IMR-90 (cell line): ENCODE measurements around the gene SELENOO. TPM values are rescaled to one million over a fixed set of nuclear protein-coding genes. Genes with fewer than 3 reads are reported as not detected.

Experiments
- ATAC-seq: fragments of 200-7000 bp; cut with Tn5 transposase; 2 replicates; pipeline ENCODE4 v1.9.1; 2020; ENCODE audit warnings: low read depth, mild to moderate bottlenecking, moderate library complexity
- BruUV-seq: library from RNA; stranded (reverse); fragments of 400-500 nt; replicated peaks from 2 replicates; lab custom pipeline; 2021; lab: Mats Ljungman, UMichigan
- CTCF ChIA-PET: fragments of 300-600 bp; formaldehyde crosslinking; extraction: SDS; loops from one replicate; lab custom pipeline; 2021; ENCODE audit warnings: antibody characterized with exemption; lab: Yijun Ruan, JAX
- POLR2A ChIA-PET: fragments of 300-600 bp; sonication (Branson Sonifier 250); formaldehyde crosslinking; loops from one replicate; lab custom pipeline; 2022; ENCODE audit warnings: antibody characterized with exemption; ENCODE audit not compliant: unreplicated experiment; lab: Charles Lee
- DNase-seq: peaks from one replicate; pipeline ENCODE4 v3.0.0; 2013
- H2AFZ ChIP-seq: replicated peaks from 2 replicates; pipeline ENCODE3; 2013; ENCODE audit warnings: low read length, mild to moderate bottlenecking; ENCODE audit not compliant: poor library complexity
- H2AK5ac ChIP-seq: 2 replicates; pipeline ENCODE4 v1.6.1; 2013; ENCODE audit warnings: low read depth, low read length, inconsistent platforms
- H2AK9ac ChIP-seq: replicated peaks from 2 replicates; pipeline ENCODE3; 2013; ENCODE audit warnings: mild to moderate bottlenecking, low read depth, low read length, moderate library complexity; ENCODE audit not compliant: poor library complexity
- H2BK120ac ChIP-seq: 2 replicates; pipeline ENCODE4 v1.6.1; 2013; ENCODE audit warnings: low read depth, low read length, inconsistent platforms
- H2BK15ac ChIP-seq: 3 replicates; pipeline ENCODE4 v1.6.1; 2013; ENCODE audit warnings: low read depth, low read length, inconsistent platforms
- H2BK20ac ChIP-seq: 2 replicates; pipeline ENCODE4 v1.6.1; 2013; ENCODE audit warnings: low read depth, mild to moderate bottlenecking, inconsistent platforms, low read length, moderate library complexity
- H2BK5ac ChIP-seq: 2 replicates; pipeline ENCODE4 v1.6.1; 2013; ENCODE audit warnings: mild to moderate bottlenecking, low read depth, low read length, inconsistent platforms; ENCODE audit not compliant: poor library complexity, severe bottlenecking
- H3K14ac ChIP-seq: replicated peaks from 2 replicates; pipeline ENCODE4 v1.6.1; 2013; ENCODE audit warnings: low read depth, low read length, inconsistent platforms
- H3K18ac ChIP-seq: 2 replicates; pipeline ENCODE4 v1.6.1; 2013; ENCODE audit warnings: low read depth, low read length, control low read depth
- H3K23ac ChIP-seq: 2 replicates; pipeline ENCODE4 v1.6.1; 2013; ENCODE audit warnings: low read depth, low read length, inconsistent platforms
- H3K27ac ChIP-seq: 2 replicates; pipeline ENCODE4 v1.5.1; 2013; ENCODE audit warnings: mild to moderate bottlenecking, control low read depth, low read length; ENCODE audit not compliant: insufficient read depth
- H3K27me3 ChIP-seq: 2 replicates; pipeline ENCODE4 v1.6.1; 2013; ENCODE audit warnings: low read length; ENCODE audit not compliant: control insufficient read depth, insufficient read depth
- H3K36me3 ChIP-seq: 2 replicates; pipeline ENCODE4 v1.6.1; 2013; ENCODE audit warnings: low read length, mixed read lengths; ENCODE audit not compliant: control insufficient read depth, insufficient read depth
- H3K4ac ChIP-seq: 2 replicates; pipeline ENCODE4 v1.6.1; 2013; ENCODE audit warnings: low read depth, low read length, inconsistent platforms
- H3K4me1 ChIP-seq: 2 replicates; pipeline ENCODE4 v1.6.1; 2013; ENCODE audit warnings: low read length, mixed read lengths; ENCODE audit not compliant: control insufficient read depth, insufficient read depth
- H3K4me2 ChIP-seq: 2 replicates; pipeline ENCODE4 v1.6.1; 2013; ENCODE audit warnings: low read depth, mild to moderate bottlenecking, control low read depth, low read length, moderate library complexity
- H3K4me3 ChIP-seq: 2 replicates; pipeline ENCODE4 v1.5.1; 2013; ENCODE audit warnings: low read depth, mild to moderate bottlenecking, control low read depth, low read length, moderate library complexity; ENCODE audit not compliant: insufficient read depth
- H3K56ac ChIP-seq: 2 replicates; pipeline ENCODE4 v1.6.1; 2013; ENCODE audit warnings: low read length, inconsistent platforms; ENCODE audit not compliant: insufficient read depth; ENCODE audit errors: extremely low read depth
- H3K79me1 ChIP-seq, 2 experiments: 2 replicates each; pipeline ENCODE4 v1.6.1; 2013; ENCODE audit warnings: low read length in 2 of 2, inconsistent platforms in 1 of 2, low read depth in 1 of 2
- H3K9ac ChIP-seq: 2 replicates; pipeline ENCODE4 v1.6.1; 2013; ENCODE audit warnings: low read depth, low read length, control low read depth
- H3K9me1 ChIP-seq: 2 replicates; pipeline ENCODE4 v1.6.1; 2013; ENCODE audit warnings: low read length, inconsistent platforms; ENCODE audit not compliant: insufficient read depth
- H3K9me3 ChIP-seq: 2 replicates; pipeline ENCODE4 v1.6.1; 2013; ENCODE audit warnings: low read length; ENCODE audit not compliant: control insufficient read depth, insufficient read depth
- H4K20me1 ChIP-seq: 2 replicates; pipeline ENCODE4 v1.6.1; 2013; ENCODE audit warnings: low read length, inconsistent platforms; ENCODE audit not compliant: insufficient read depth
- H4K5ac ChIP-seq: 2 replicates; pipeline ENCODE4 v1.6.1; 2013; ENCODE audit warnings: mild to moderate bottlenecking, low read depth, low read length, control low read depth
- H4K8ac ChIP-seq, 2 experiments: 2 replicates each; pipeline ENCODE4 v1.6.1; 2013; ENCODE audit warnings: low read depth in 2 of 2, low read length in 2 of 2, control low read depth in 1 of 2, inconsistent platforms in 1 of 2
- H4K91ac ChIP-seq: 2 replicates; pipeline ENCODE4 v1.6.1; 2013; ENCODE audit warnings: low read depth, low read length, inconsistent platforms; ENCODE audit not compliant: insufficient read depth
- BHLHE40 ChIP-seq: fragments of 150-350 bp; IDR thresholded peaks from 2 replicates; pipeline ENCODE4 v1.6.1; 2016; ENCODE audit warnings: mild to moderate bottlenecking, low read depth, low read length
- CEBPB ChIP-seq: IDR thresholded peaks from 2 replicates; pipeline ENCODE4 v1.6.1; 2012; ENCODE audit warnings: low read depth, low read length, improper control_type of control experiment
- CHD1 ChIP-seq: IDR thresholded peaks from 2 replicates; pipeline ENCODE4 v1.6.1; 2012; ENCODE audit warnings: low read depth, low read length, improper control_type of control experiment
- MAFK ChIP-seq: IDR thresholded peaks from 2 replicates; pipeline ENCODE4 v1.6.1; 2012; ENCODE audit warnings: low read depth, low read length, improper control_type of control experiment
- MAZ ChIP-seq: IDR thresholded peaks from 2 replicates; pipeline ENCODE4 v1.6.1; 2012; ENCODE audit warnings: low read depth, mild to moderate bottlenecking, low read length, improper control_type of control experiment, moderate library complexity, borderline replicate concordance
- MXI1 ChIP-seq: IDR thresholded peaks from 2 replicates; pipeline ENCODE4 v1.6.1; 2012; ENCODE audit warnings: low read depth, mild to moderate bottlenecking, low read length, moderate library complexity, borderline replicate concordance
- NFE2L2 ChIP-seq: fragments of 150-350 bp; IDR thresholded peaks from 2 replicates; pipeline ENCODE4 v1.6.1; 2016; ENCODE audit warnings: low read depth, mild to moderate bottlenecking, low read length
- POLR2A ChIP-seq: IDR thresholded peaks from 2 replicates; pipeline ENCODE4 v1.6.1; 2012; ENCODE audit warnings: mild to moderate bottlenecking, low read depth, low read length
- RAD21 ChIP-seq: IDR thresholded peaks from 2 replicates; pipeline ENCODE4 v1.6.1; 2012; ENCODE audit warnings: low read length, improper control_type of control experiment
- RCOR1 ChIP-seq: IDR thresholded peaks from 2 replicates; pipeline ENCODE4 v1.6.1; 2012; ENCODE audit warnings: mild to moderate bottlenecking, low read length, improper control_type of control experiment; ENCODE audit not compliant: insufficient replicate concordance
- RFX5 ChIP-seq: IDR thresholded peaks from 2 replicates; pipeline ENCODE4 v1.8.0; 2012; ENCODE audit warnings: low read depth, mild to moderate bottlenecking, low read length, moderate library complexity
- SMC3 ChIP-seq: fragments of 150-350 bp; IDR thresholded peaks from 2 replicates; pipeline ENCODE4 v1.6.1; 2016; ENCODE audit warnings: low read depth, mild to moderate bottlenecking, antibody characterized with exemption, low read length, moderate library complexity
- WGBS, 2 experiments: methylation state at CpG; one replicate each; pipeline versions ENCODE4 v1.1.5 to v1.1.7; 2013; ENCODE audit warnings: missing lambda C conversion rate in 2 of 2; ENCODE audit not compliant: insufficient read length in 1 of 2; ENCODE audit errors: extremely low coverage in 2 of 2; 5-methylcytosine and 5-hydroxymethylcytosine counted together
- dilution Hi-C: fragments of 300-500 bp; cut with HindIII; formaldehyde crosslinking; loops from one replicate; pipeline ENCODE4 v1.14.3; 2018; ENCODE audit warnings: low sequenced_read_pairs; ENCODE audit not compliant: unreplicated experiment
- in situ Hi-C: fragments of 300-500 bp; cut with MboI; formaldehyde crosslinking; loops from 3 replicates; pipeline ENCODE4 v1.14.3; 2019; ENCODE audit warnings: low sequenced_read_pairs, inconsistent platforms, mixed read lengths
- intact Hi-C: fragments of 100-400 bp; cut with micrococcal nuclease; formaldehyde crosslinking; loops from 2 replicates; pipeline ENCODE4 v1.10.0; 2022
- polyA plus RNA-seq, 3 experiments: library from polyadenylated mRNA; depleted of rRNA; stranded (reverse); fragments of >200 nt; gene quantifications; 2 replicates each; pipeline ENCODE4 v1.2.3, GENCODE V29; 2012; ENCODE audit warnings: low replicate concordance in 1 of 3
- total RNA-seq: library from RNA; depleted of rRNA; stranded (reverse); fragments of >200 nt; gene quantifications from 2 replicates; pipeline ENCODE4 v1.2.3, GENCODE V29; 2012
- TF ChIP-seq, protein P1 (sequence below): fragments of 150-350 bp; IDR thresholded peaks from 2 replicates; pipeline ENCODE4 v1.6.1; 2016; ENCODE audit warnings: low read depth, mild to moderate bottlenecking, low read length, moderate library complexity, borderline replicate concordance
- TF ChIP-seq, protein P2 (sequence below): conservative IDR thresholded peaks from 2 replicates; pipeline ENCODE4 v1.5.1; 2012; ENCODE audit warnings: mild to moderate bottlenecking, low read depth, low read length, improper control_type of control experiment

The SELENOO gene
- total and polyA plus RNA-seq, 2 of the 4 experiments (the other 2 are of a cell fraction) = 10.4 to 21.4 TPM

DNA sequence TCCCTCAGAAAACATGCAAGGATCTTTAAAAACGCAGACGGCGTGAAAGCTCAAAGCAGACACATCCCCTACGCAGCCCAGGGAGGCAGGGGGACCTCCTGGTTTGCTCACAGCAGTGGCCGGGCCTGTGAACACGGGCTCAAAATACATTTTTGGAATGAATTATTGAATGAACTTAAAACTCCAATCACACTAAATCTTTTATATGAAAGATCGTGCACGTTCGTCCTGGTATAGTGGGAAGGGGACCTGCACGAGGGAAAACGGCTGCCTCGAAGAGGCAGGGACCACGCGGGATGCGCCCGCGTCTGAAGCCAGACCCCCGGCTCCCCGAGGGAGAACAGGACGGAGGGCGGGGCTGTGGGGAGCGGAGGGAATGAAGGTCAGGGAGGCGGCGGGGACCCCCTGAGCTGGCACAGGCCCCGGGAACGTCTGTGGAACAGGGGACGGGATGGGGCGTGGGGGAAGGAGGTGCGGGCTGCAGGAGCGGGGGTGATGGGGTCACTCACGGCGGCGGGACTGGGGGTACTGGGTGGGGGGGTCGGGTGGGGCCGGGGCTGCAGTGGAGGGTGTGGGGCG lies 31.5 kb upstream of the SELENOO start:
- 6% methylated on average over 8 of the region's 36 CpGs; no CpG with 5 or more reads in 1 of the 2 experiments for WGBS, 2 experiments
- Histone ChIP-seq H3K36me3 (no peaks in the 10 kb centered on the region; the same call in 1 of the 2 replicates), H3K23ac (no peak overlapping the region), H3K4me3 (no peak overlapping the region), H3K27me3 (peaks cover 27% of the 10 kb centered on the region), H2BK15ac (no peak overlapping the region), H3K4me2 (no peak overlapping the region), H3K18ac (no peak overlapping the region), H2BK5ac (no peak overlapping the region), H2AK9ac (no peak overlapping the region), H3K79me1 (no peaks in the 10 kb centered on the region), H3K4me1 (no peaks in the 10 kb centered on the region), H3K27ac (no peak overlapping the region), H3K56ac (no peak overlapping the region), H2AK5ac (no peak overlapping the region), H4K8ac (no peak overlapping the region), H2BK20ac (no peak overlapping the region), H4K91ac (no peak overlapping the region), H3K14ac (no peak overlapping the region), H3K9me3 (no peaks in the 10 kb centered on the region), H2BK120ac (no peak overlapping the region), H3K9me1 (no peaks in the 10 kb centered on the region), H3K4ac (no peak overlapping the region), H2AFZ (no peak overlapping the region), H4K5ac (no peak overlapping the region), H3K9ac (no peak overlapping the region), H4K20me1 (no peaks in the 10 kb centered on the region)
- TF ChIP-seq MAZ (no peak), SMC3 (no peak), MAFK (no peak), RFX5 (no peak), POLR2A (no peak), CEBPB (no peak), CHD1 (no peak), BHLHE40 (no peak), RCOR1 (no peak), MXI1 (no peak), RAD21 (no peak), NFE2L2 (no peak)
- TF ChIP-seq, protein P1, sequence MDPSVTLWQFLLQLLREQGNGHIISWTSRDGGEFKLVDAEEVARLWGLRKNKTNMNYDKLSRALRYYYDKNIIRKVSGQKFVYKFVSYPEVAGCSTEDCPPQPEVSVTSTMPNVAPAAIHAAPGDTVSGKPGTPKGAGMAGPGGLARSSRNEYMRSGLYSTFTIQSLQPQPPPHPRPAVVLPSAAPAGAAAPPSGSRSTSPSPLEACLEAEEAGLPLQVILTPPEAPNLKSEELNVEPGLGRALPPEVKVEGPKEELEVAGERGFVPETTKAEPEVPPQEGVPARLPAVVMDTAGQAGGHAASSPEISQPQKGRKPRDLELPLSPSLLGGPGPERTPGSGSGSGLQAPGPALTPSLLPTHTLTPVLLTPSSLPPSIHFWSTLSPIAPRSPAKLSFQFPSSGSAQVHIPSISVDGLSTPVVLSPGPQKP = no peak
- TF ChIP-seq, protein P2, sequence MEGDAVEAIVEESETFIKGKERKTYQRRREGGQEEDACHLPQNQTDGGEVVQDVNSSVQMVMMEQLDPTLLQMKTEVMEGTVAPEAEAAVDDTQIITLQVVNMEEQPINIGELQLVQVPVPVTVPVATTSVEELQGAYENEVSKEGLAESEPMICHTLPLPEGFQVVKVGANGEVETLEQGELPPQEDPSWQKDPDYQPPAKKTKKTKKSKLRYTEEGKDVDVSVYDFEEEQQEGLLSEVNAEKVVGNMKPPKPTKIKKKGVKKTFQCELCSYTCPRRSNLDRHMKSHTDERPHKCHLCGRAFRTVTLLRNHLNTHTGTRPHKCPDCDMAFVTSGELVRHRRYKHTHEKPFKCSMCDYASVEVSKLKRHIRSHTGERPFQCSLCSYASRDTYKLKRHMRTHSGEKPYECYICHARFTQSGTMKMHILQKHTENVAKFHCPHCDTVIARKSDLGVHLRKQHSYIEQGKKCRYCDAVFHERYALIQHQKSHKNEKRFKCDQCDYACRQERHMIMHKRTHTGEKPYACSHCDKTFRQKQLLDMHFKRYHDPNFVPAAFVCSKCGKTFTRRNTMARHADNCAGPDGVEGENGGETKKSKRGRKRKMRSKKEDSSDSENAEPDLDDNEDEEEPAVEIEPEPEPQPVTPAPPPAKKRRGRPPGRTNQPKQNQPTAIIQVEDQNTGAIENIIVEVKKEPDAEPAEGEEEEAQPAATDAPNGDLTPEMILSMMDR = no peak
- intact Hi-C loops (no loop called here), dilution Hi-C loops (no loop called here), in situ Hi-C loops (no loop called here)
- ATAC-seq (no peak), DNase-seq (no peak)
- POLR2A ChIA-PET = no interaction called here
- BruUV-seq = no TSS peak
- CTCF ChIA-PET = no interaction called here
